IPS DF 6.9 (cell line): ENCODE results near the gene SAT2.
A peak's percentile ranks its signal among the peaks of the same experiment; 100 is the strongest.

Experiments used
- DNase-seq: peaks from one replicate; pipeline ENCODE4 v3.0.0-alpha.2; 2013; ENCODE audit warnings: low read depth, low spot score
- H3K27ac ChIP-seq: one replicate; pipeline ENCODE4 v1.5.1; 2013; ENCODE audit warnings: low read length, control low read depth
- H3K27me3 ChIP-seq: 2 replicates; pipeline ENCODE4 v1.6.1; 2013; ENCODE audit warnings: mild to moderate bottlenecking, low read length; ENCODE audit not compliant: control insufficient read depth, insufficient read depth
- H3K36me3 ChIP-seq: 2 replicates; pipeline ENCODE4 v1.6.1; 2013; ENCODE audit warnings: low read length; ENCODE audit not compliant: control insufficient read depth, insufficient read depth
- H3K4me1 ChIP-seq: 2 replicates; pipeline ENCODE4 v1.6.1; 2013; ENCODE audit warnings: low read length; ENCODE audit not compliant: control insufficient read depth, insufficient read depth
- H3K4me3 ChIP-seq: 2 replicates; pipeline ENCODE4 v1.5.1; 2013; ENCODE audit warnings: mild to moderate bottlenecking, low read length
- H3K9me3 ChIP-seq: 2 replicates; pipeline ENCODE4 v1.6.1; 2013; ENCODE audit warnings: low read length, inconsistent platforms; ENCODE audit not compliant: control insufficient read depth, insufficient read depth
- WGBS: extraction: QIAGEN DNeasy Blood & Tissue Kit; methylation state at CpG from one replicate; pipeline ENCODE4 v1.1.7; 2013; ENCODE audit warnings: mixed read lengths, missing lambda C conversion rate; ENCODE audit not compliant: insufficient read length, insufficient coverage; 5-methylcytosine and 5-hydroxymethylcytosine counted together

Gene SAT2

GRCh38 chr17:7627250-7628121, at the start of gene SAT2:
SAT2 (minus strand) TSS chr17:7627821; CDS start chr17:7627635, 186 bp downstream.
- no CpG with 5 or more reads among the region's 54 CpGs for WGBS
- H3K9me3 ChIP-seq, result no peaks in the 10 kb centered on the region
- H3K36me3 ChIP-seq, result no peaks in the 10 kb centered on the region

GRCh38 chr17:7676533-7676932, 48.9 kb upstream of the SAT2 start:
- WGBS, result no CpG with 5 or more reads among the region's 5 CpGs
- Histone ChIP-seq H3K9me3 (no peaks in the 10 kb centered on the region), H3K36me3 (peaks cover 27% of the 10 kb centered on the region), H3K27ac (no peak overlapping the region), H3K4me1 (peaks cover 7% of the 10 kb centered on the region), H3K4me3 (no peak overlapping the region), H3K27me3 (no peaks in the 10 kb centered on the region)
- no peak for DNase-seq

More at GRCh38 chr17:7627250-7628121, at the start of gene SAT2:
- peak; percentile 91 for DNase-seq
- Histone ChIP-seq H3K27ac (no peak within 1 kb of the TSS), H3K27me3 (no peaks in the 10 kb centered on the region), H3K4me3 (peak within 1 kb of the TSS; percentile 84), H3K4me1 (no peaks in the 10 kb centered on the region)

DNA sequence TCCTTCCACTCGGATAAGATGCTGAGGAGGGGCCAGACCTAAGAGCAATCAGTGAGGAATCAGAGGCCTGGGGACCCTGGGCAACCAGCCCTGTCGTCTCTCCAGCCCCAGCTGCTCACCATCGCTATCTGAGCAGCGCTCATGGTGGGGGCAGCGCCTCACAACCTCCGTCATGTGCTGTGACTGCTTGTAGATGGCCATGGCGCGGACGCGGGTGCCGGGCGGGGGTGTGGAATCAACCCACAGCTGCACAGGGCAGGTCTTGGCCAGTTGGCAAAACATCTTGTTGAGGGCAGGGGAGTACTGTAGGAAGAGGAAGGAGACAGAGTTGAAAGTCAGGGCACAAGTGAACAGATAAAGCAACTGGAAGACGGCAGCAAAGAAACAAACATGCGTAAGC, 47.3 kb upstream of the SAT2 start:
- H3K36me3 ChIP-seq, result peaks cover 34% of the 10 kb centered on the region
- no peak overlapping the region for H3K27ac ChIP-seq
- H3K9me3 ChIP-seq, result no peaks in the 10 kb centered on the region
- H3K4me1 ChIP-seq, result peaks cover 7% of the 10 kb centered on the region
- no CpG with 5 or more reads among the region's 14 CpGs for WGBS
- DNase-seq, result no peak
- H3K4me3 ChIP-seq, result no peak overlapping the region
- no peaks in the 10 kb centered on the region for H3K27me3 ChIP-seq

DNA sequence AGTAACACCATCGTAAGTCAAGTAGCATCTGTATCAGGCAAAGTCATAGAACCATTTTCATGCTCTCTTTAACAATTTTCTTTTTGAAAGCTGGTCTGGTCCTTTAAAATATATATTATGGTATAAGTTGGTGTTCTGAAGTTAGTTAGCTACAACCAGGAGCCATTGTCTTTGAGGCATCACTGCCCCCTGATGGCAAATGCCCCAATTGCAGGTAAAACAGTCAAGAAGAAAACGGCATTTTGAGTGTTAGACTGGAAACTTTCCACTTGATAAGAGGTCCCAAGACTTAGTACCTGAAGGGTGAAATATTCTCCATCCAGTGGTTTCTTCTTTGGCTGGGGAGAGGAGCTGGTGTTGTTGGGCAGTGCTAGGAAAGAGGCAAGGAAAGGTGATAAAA, 45.6 kb upstream of the SAT2 start:
- peaks cover 7% of the 10 kb centered on the region for H3K4me1 ChIP-seq
- peaks cover 48% of the 10 kb centered on the region for H3K36me3 ChIP-seq
- no peak overlapping the region for H3K4me3 ChIP-seq
- no peak for DNase-seq
- H3K27me3 ChIP-seq, result no peaks in the 10 kb centered on the region
- H3K27ac ChIP-seq, result no peak overlapping the region
- WGBS, result no CpG with 5 or more reads among the region's 2 CpGs
- no peaks in the 10 kb centered on the region for H3K9me3 ChIP-seq

DNA sequence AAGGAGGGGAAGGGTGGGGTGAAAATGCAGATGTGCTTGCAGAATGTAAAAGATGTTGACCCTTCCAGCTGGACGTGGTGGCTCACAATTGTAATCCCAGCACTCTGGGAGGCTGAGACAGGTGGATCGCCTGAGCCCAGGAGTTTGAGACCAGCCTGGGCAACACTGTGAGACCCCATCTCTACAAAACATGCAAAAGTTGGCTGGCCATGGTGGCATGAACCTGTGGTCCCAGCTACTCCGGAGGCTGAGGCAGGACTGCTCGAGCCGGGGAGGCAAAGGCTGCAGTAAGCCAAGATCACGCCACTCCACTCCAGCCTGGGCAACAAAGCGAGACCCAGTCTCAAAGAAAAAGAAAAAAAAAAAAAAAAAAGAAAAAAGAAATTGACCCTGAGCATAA, 40.9 kb upstream of the SAT2 start:
- no peak overlapping the region for H3K27ac ChIP-seq
- no CpG with 5 or more reads among the region's 7 CpGs for WGBS
- peaks cover 1% of the 10 kb centered on the region; the same call in 1 of the 2 replicates for H3K4me1 ChIP-seq
- no peaks in the 10 kb centered on the region for H3K9me3 ChIP-seq
- H3K27me3 ChIP-seq, result no peaks in the 10 kb centered on the region
- H3K4me3 ChIP-seq, result no peak overlapping the region
- H3K36me3 ChIP-seq, result peaks cover 34% of the 10 kb centered on the region
- no peak for DNase-seq

DNA sequence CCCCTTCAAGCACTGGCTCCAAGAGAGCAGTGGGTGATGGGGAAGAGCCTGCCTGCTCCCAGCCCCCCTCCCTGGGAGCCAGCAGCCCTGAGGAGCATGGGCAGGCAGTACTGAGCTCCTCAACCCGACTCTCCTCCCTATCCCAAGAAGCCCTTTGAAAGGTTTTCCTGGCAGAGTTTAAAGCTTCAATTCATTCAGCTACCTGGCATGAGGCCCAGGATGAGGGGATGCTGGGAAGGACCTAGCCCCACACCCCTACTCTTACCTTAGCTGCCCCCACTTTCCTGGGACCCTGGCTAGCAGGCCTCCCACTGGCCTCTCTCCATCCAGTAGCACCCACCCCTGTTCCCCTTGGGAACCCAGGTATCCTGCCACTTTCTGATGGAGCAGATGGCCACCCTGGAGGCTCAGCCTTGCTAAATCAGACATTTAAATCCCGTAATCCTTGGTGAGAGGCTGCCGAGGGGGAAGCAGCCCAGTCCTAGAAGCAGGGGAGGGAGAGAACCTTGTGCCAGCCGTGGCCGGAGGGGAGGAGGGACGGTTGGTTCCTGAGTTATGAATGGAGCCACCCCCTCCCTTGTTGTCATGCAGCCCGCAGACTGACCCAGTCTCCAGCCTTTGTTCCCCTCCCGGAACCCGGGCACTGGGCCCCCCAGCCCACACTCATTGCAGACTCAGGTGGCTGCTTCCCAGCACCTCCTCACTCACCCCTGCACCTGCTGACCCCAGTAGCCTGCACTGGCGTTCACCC, 40.2 kb upstream of the SAT2 start:
- Histone ChIP-seq H3K27me3 (no peaks in the 10 kb centered on the region), H3K27ac (no peak overlapping the region), H3K9me3 (no peaks in the 10 kb centered on the region), H3K4me3 (no peak overlapping the region), H3K36me3 (peaks cover 32% of the 10 kb centered on the region), H3K4me1 (peaks cover 1% of the 10 kb centered on the region; the same call in 1 of the 2 replicates)
- no peak for DNase-seq
- no CpG with 5 or more reads among the region's 10 CpGs for WGBS

GRCh38 chr17:7656958-7657609, 29.5 kb upstream of the SAT2 start:
- H3K4me1 ChIP-seq, result peaks cover 6% of the 10 kb centered on the region; the same call in 1 of the 2 replicates
- H3K36me3 ChIP-seq, result no peaks in the 10 kb centered on the region
- DNase-seq, result peak; percentile 90
- no peaks in the 10 kb centered on the region; the same call in 1 of the 2 replicates for H3K27me3 ChIP-seq
- H3K27ac ChIP-seq, result no peak overlapping the region
- H3K9me3 ChIP-seq, result no peaks in the 10 kb centered on the region
- WGBS, result no CpG with 5 or more reads among the region's 10 CpGs
- H3K4me3 ChIP-seq, result peak overlapping the region; percentile 18; the same call in 1 of the 2 replicates

- no peak overlapping the region for H3K27ac ChIP-seq
- H3K36me3 ChIP-seq, result no peaks in the 10 kb centered on the region
- no peak for DNase-seq
- no peaks in the 10 kb centered on the region for H3K9me3 ChIP-seq
- no CpG with 5 or more reads among the region's 17 CpGs for WGBS
- peaks cover 6% of the 10 kb centered on the region; the same call in 1 of the 2 replicates for H3K4me1 ChIP-seq
- H3K27me3 ChIP-seq, result no peaks in the 10 kb centered on the region; the same call in 1 of the 2 replicates
- no peak overlapping the region for H3K4me3 ChIP-seq
These were observed 27.9 kb upstream of the SAT2 start for GRCh38 chr17:7655541-7655840.

GRCh38 chr17:7654832-7655540, 27.4 kb upstream of the SAT2 start:
- no CpG with 5 or more reads among the region's 16 CpGs for WGBS
- H3K27ac ChIP-seq, result no peak overlapping the region
- peaks cover 6% of the 10 kb centered on the region for H3K4me1 ChIP-seq
- no peaks in the 10 kb centered on the region for H3K9me3 ChIP-seq
- DNase-seq, result no peak
- H3K27me3 ChIP-seq, result no peaks in the 10 kb centered on the region; the same call in 1 of the 2 replicates
- H3K4me3 ChIP-seq, result no peak overlapping the region
- no peaks in the 10 kb centered on the region for H3K36me3 ChIP-seq
